ENCODE data around the gene FAM111B. TPM values are rescaled to one million over a fixed set of nuclear protein-coding genes. Genes with fewer than 3 reads are reported as not detected.
A peak's percentile ranks its signal among the peaks of the same experiment; 100 is the strongest.

FAM111B gene
- total and polyA plus RNA-seq, 2 experiments from 2014 or later: 1.8 to 3.5 TPM

- Histone ChIP-seq H3K27me3 (peaks cover 32% of the 10 kb centered on the region), H3K4me1 (ENCODE audit: low read depth) (peaks cover 5% of the 10 kb centered on the region), H3K27ac (no peak overlapping the region), H3K36me3 (no peaks in the 10 kb centered on the region), H3K9me3 (ENCODE audit: low read depth) (no peaks in the 10 kb centered on the region), H3K4me3 (no peak overlapping the region)
- TF ChIP-seq CTCF (IDR thresholded peaks at IDR 0.05; ENCODE audit: low read depth, low read length): no peak
- peak in 1 of 2 donors; percentile 52 for DNase-seq (ENCODE audit: low read depth in 1 of 2, low spot score in 1 of 2)
These were observed 67.1 kb downstream of the FAM111B start for GRCh38 chr11:59173964-59174663.

- peaks cover 32% of the 10 kb centered on the region for H3K27me3 ChIP-seq
- no peak overlapping the region for H3K27ac ChIP-seq
- H3K36me3 ChIP-seq: no peaks in the 10 kb centered on the region
- peak in 1 of 2 donors; percentile 40 for DNase-seq (ENCODE audit: low read depth in 1 of 2, low spot score in 1 of 2)
- H3K9me3 ChIP-seq (ENCODE audit: low read depth): no peaks in the 10 kb centered on the region
- TF ChIP-seq CTCF (IDR thresholded peaks at IDR 0.05; ENCODE audit: low read depth, low read length): no peak
- H3K4me3 ChIP-seq: no peak overlapping the region
- H3K4me1 ChIP-seq (ENCODE audit: low read depth): peaks cover 5% of the 10 kb centered on the region
These were observed 67.6 kb downstream of the FAM111B start for GRCh38 chr11:59174664-59175033.

GRCh38 chr11:59175091-59175501, 68.1 kb downstream of the FAM111B start:
- H3K9me3 ChIP-seq (ENCODE audit: low read depth): no peaks in the 10 kb centered on the region
- H3K27ac ChIP-seq: no peak overlapping the region
- peaks cover 32% of the 10 kb centered on the region for H3K27me3 ChIP-seq
- no peak overlapping the region for H3K4me3 ChIP-seq
- no peaks in the 10 kb centered on the region for H3K36me3 ChIP-seq
- peaks cover 5% of the 10 kb centered on the region for H3K4me1 ChIP-seq (ENCODE audit: low read depth)
- no peak for TF ChIP-seq CTCF (IDR thresholded peaks at IDR 0.05; ENCODE audit: low read depth, low read length)
- DNase-seq (ENCODE audit: low read depth in 1 of 2, low spot score in 1 of 2): no peak

GRCh38 chr11:59176330-59176729, 69.3 kb downstream of the FAM111B start:
- no peak for DNase-seq (ENCODE audit: low read depth in 1 of 2, low spot score in 1 of 2)
- TF ChIP-seq CTCF (IDR thresholded peaks at IDR 0.05; ENCODE audit: low read depth, low read length): no peak
- Histone ChIP-seq H3K27ac (no peak overlapping the region), H3K27me3 (peaks cover 32% of the 10 kb centered on the region), H3K4me1 (ENCODE audit: low read depth) (peaks cover 5% of the 10 kb centered on the region), H3K9me3 (ENCODE audit: low read depth) (no peaks in the 10 kb centered on the region), H3K36me3 (no peaks in the 10 kb centered on the region), H3K4me3 (no peak overlapping the region)

Other genes with a start within 250 kb of the FAM111B start
- gene GLYATL1, start 167.7 kb upstream of the FAM111B start, total RNA-seq: 1.3 and 1.8 TPM in 2 replicates
- gene GLYATL1, start 167.7 kb upstream of the FAM111B start, polyA plus RNA-seq: 2.1 and 2.9 TPM in 2 replicates
- gene GLYATL1B, start 20.9 kb upstream of the FAM111B start, total RNA-seq: not detected in 2 replicates
- gene GLYATL1B, start 20.9 kb upstream of the FAM111B start, polyA plus RNA-seq: not detected in 2 replicates
- 1.7 and 6.5 TPM in 2 replicates for gene FAM111A, start 35.6 kb downstream of the FAM111B start, total RNA-seq
- gene FAM111A, start 35.6 kb downstream of the FAM111B start, polyA plus RNA-seq: 1.5 and 5.3 TPM in 2 replicates
- 2.7 and 3.1 TPM in 2 replicates for gene DTX4, start 64.9 kb downstream of the FAM111B start, total RNA-seq
- 1.1 and 1.8 TPM in 2 replicates for gene DTX4, start 64.9 kb downstream of the FAM111B start, polyA plus RNA-seq
- gene MPEG1, start 105.7 kb downstream of the FAM111B start, total RNA-seq: not detected in 2 replicates
- gene MPEG1, start 105.7 kb downstream of the FAM111B start, polyA plus RNA-seq: not detected in 2 replicates

Measured in cardiac muscle cell (in vitro differentiated cells and primary cell).